ENCODE results near the gene ZNF343. TPM values are rescaled to one million over a fixed set of nuclear protein-coding genes. Genes with fewer than 3 reads are reported as not detected.
A peak's percentile ranks its signal among the peaks of the same experiment; 100 is the strongest.
"Not testable (repeated sequence)": the region's sequence is repeated elsewhere in the genome, so short reads cannot be mapped to it uniquely, and the experiment has no call there.

Gene ZNF343
- total RNA-seq, 2 experiments from 2014 or later, result 5.0 to 5.1 TPM

DNA sequence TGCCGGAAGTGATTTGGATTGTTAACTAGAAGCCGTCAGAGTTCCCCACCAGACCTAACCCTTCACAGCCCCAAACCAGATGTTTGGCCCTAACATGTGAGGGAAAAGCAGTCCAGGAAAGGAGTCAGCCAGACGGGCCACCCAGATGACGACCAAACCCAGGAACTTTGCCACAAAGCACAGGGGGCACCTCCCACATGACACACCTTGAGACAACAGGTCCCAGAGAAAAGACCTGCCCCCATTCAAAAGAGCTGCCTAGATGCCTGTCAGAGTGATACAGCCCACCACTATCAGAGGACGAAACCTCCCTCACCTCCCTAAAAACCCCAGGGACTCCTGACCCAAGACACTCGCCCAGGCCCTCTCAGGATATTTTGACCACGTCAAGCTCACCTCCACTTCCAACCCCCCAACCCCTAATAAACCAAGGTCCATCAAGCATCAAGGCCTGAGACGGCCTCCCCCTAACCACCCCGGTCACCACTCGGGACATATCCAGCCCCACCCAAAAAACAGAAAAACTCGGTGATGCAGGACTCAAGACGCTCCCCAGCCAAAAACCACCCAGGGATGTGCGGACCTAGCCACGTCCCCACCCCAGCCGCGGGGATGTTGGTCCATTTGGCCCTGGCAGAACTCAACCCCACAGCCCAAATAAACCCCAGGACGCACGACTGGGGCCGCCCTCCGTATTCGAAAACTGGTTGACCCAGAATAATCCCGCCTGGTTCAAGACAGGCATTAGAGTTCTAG is 662 bp downstream of the ZNF343 start:
- peak overlapping the region; percentile 99 for H3K4me3 Mint-ChIP-seq

DNA sequence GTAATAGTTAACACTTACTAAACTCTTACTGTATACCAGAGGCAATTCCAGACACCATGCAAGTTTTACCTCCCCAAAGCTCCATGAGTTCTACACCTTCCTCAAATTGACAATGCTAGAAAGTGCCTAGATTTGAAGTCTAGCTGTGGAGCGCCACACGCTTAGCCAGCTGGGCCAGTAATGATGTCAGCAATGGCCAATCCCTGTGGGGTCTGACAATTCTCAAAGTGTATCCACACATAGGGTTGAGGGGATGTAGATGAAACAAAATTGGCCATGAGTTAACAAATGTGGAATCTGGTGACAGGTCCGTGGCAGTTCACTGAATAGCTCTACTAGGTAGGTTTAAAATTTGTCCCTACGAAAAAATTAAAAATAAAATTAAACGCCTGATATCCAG is 1.3 kb downstream of the ZNF343 start:
- peaks cover 15% of the 10 kb centered on the region for H3K27me3 Mint-ChIP-seq
- peak overlapping the region; percentile 99 for H3K4me3 Mint-ChIP-seq
- DNase-seq (no peak), ATAC-seq (ENCODE audit: poor library complexity) (no peak)
- peaks cover 35% of the 10 kb centered on the region for H3K4me1 Mint-ChIP-seq (ENCODE audit: low read depth)
- ChIA-PET POLR2A (interaction anchor here (1.7 to 3.6 kb wide), 3 partner anchors 14 to 38 kb away, joined by 4 to 38 read pairs (median 7); partner anchors contain the start of gene SNRPB), CTCF (interaction anchor here (2.8 to 3.3 kb wide), 2 partner anchors 14 to 17 kb away, joined by 23 to 26 read pairs; no protein-coding TSS in a partner anchor)
- peaks cover 21% of the 10 kb centered on the region for H3K4me1 ChIP-seq (ENCODE audit: insufficient read depth, low read length)
- H3K27ac ChIP-seq (ENCODE audit: low read depth in 1 of 2, low read length in 2 of 2), result no peak overlapping the region
- H3K4me3 ChIP-seq (ENCODE audit: low read length), result no peak overlapping the region
- peaks cover 7% of the 10 kb centered on the region for H3K36me3 Mint-ChIP-seq (ENCODE audit: low read depth)
- no peaks in the 10 kb centered on the region for H3K9me3 Mint-ChIP-seq
- TF ChIP-seq, protein P1, sequence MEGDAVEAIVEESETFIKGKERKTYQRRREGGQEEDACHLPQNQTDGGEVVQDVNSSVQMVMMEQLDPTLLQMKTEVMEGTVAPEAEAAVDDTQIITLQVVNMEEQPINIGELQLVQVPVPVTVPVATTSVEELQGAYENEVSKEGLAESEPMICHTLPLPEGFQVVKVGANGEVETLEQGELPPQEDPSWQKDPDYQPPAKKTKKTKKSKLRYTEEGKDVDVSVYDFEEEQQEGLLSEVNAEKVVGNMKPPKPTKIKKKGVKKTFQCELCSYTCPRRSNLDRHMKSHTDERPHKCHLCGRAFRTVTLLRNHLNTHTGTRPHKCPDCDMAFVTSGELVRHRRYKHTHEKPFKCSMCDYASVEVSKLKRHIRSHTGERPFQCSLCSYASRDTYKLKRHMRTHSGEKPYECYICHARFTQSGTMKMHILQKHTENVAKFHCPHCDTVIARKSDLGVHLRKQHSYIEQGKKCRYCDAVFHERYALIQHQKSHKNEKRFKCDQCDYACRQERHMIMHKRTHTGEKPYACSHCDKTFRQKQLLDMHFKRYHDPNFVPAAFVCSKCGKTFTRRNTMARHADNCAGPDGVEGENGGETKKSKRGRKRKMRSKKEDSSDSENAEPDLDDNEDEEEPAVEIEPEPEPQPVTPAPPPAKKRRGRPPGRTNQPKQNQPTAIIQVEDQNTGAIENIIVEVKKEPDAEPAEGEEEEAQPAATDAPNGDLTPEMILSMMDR (IDR thresholded peaks at IDR 0.05), result no peak
- H3K9me3 ChIP-seq (ENCODE audit: control insufficient read depth in 1 of 2, insufficient read depth in 1 of 2, low read length in 2 of 2), result no peaks in the 10 kb centered on the region
- intact Hi-C loops (cut with DNase I, micrococcal nuclease), result no loop called here
- H3K36me3 ChIP-seq (ENCODE audit: insufficient read depth, low read length), result no peaks in the 10 kb centered on the region
- peaks cover 0 to 6% of the 10 kb centered on the region in 2 experiments for H3K27me3 ChIP-seq (ENCODE audit: control insufficient read depth in 1 of 2, insufficient read depth in 2 of 2, low read length in 2 of 2)
- peak overlapping the region; percentile 81 for H3K27ac Mint-ChIP-seq

More for the DNA sequence above, 662 bp downstream of the ZNF343 start:
- ATAC-seq (ENCODE audit: poor library complexity) (no peak), DNase-seq (no peak)
- Mint-ChIP-seq H3K9me3 (no peaks in the 10 kb centered on the region), H3K27ac (peak overlapping the region; percentile 81), H3K27me3 (peaks cover 17% of the 10 kb centered on the region), H3K4me1 (ENCODE audit: low read depth) (peaks cover 31% of the 10 kb centered on the region), H3K36me3 (ENCODE audit: low read depth) (peaks cover 7% of the 10 kb centered on the region)
- TF ChIP-seq, protein P1 (IDR thresholded peaks at IDR 0.05), result no peak
- Histone ChIP-seq H3K4me3 (ENCODE audit: low read length) (peak overlapping the region; percentile 90), H3K27ac (ENCODE audit: low read depth in 1 of 2, low read length in 2 of 2) (no peak overlapping the region), H3K36me3 (ENCODE audit: insufficient read depth, low read length) (no peaks in the 10 kb centered on the region), H3K4me1 (ENCODE audit: insufficient read depth, low read length) (peaks cover 21% of the 10 kb centered on the region), H3K9me3 (ENCODE audit: control insufficient read depth in 1 of 2, insufficient read depth in 1 of 2, low read length in 2 of 2) (no peaks in the 10 kb centered on the region), H3K27me3 (ENCODE audit: control insufficient read depth in 1 of 2, insufficient read depth in 2 of 2, low read length in 2 of 2) (peaks cover 0 to 10% of the 10 kb centered on the region in 2 experiments)
- CTCF ChIA-PET, result interaction anchor here (2.8 to 3.3 kb wide), 2 partner anchors 13 to 16 kb away, joined by 23 to 26 read pairs; no protein-coding TSS in a partner anchor
- POLR2A ChIA-PET, result interaction anchor here (1.7 to 3.6 kb wide), 3 partner anchors 14 to 38 kb away, joined by 4 to 38 read pairs (median 7); partner anchors contain the start of gene SNRPB
- intact Hi-C loops (cut with DNase I, micrococcal nuclease), result loop anchor here (2.0 kb wide), 2 partner anchors 17 to 405 kb away; no protein-coding TSS in a partner anchor

DNA sequence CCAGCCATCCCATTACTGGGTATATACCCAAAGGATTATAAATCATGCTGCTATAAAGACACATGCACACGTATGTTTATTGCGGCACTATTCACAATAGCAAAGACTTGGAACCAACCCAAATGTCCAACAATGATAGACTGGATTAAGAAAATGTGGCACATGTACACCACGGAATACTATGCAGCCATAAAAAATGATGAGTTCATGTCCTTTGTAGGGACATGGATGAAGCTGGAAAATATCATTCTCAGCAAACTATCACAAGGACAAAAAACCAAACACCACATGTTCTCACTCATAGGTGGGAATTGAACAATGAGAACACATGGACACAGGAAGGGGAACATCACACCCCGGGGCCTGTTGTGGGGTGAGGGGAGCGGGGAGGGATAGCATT is 2.3 kb downstream of the ZNF343 start:
- H3K27me3 Mint-ChIP-seq; H3K36me3 Mint-ChIP-seq (ENCODE audit: low read depth); H3K4me3 Mint-ChIP-seq; H3K27ac Mint-ChIP-seq; H3K4me3 ChIP-seq (ENCODE audit: low read length); ATAC-seq (ENCODE audit: poor library complexity); H3K9me3 Mint-ChIP-seq; H3K36me3 ChIP-seq (ENCODE audit: insufficient read depth, low read length); POLR2A ChIA-PET; H3K9me3 ChIP-seq (ENCODE audit: control insufficient read depth in 1 of 2, insufficient read depth in 1 of 2, low read length in 2 of 2); DNase-seq; CTCF ChIA-PET; H3K27me3 ChIP-seq (ENCODE audit: control insufficient read depth in 1 of 2, insufficient read depth in 2 of 2, low read length in 2 of 2); H3K27ac ChIP-seq (ENCODE audit: low read depth in 1 of 2, low read length in 2 of 2); intact Hi-C loops (cut with DNase I, micrococcal nuclease): not testable (repeated sequence)
- H3K4me1 Mint-ChIP-seq (ENCODE audit: low read depth), result peaks cover 35% of the 10 kb centered on the region
- peaks cover 21% of the 10 kb centered on the region for H3K4me1 ChIP-seq (ENCODE audit: insufficient read depth, low read length)

DNA sequence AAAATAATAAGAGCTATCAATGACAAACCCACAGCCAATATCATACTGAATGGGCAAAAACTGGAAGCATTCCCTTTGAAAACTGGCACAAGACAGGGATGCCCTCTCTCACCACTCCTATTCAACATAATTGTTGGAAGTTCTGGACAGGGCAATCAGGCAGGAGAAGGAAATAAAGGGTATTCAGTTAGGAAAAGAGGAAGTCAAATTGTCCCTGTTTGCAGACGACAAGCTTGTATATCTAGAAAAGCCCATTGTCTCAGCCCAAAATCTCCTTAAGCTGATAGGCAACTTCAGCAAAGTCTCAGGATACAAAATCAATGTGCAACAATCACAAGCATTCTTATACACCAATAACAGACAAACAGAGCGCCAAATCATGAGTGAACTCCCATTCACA is 3.9 kb downstream of the ZNF343 start:
- H3K36me3 ChIP-seq (ENCODE audit: insufficient read depth, low read length); intact Hi-C loops (cut with DNase I, micrococcal nuclease); H3K27ac ChIP-seq (ENCODE audit: low read depth in 1 of 2, low read length in 2 of 2); H3K9me3 Mint-ChIP-seq; H3K27me3 ChIP-seq (ENCODE audit: control insufficient read depth in 1 of 2, insufficient read depth in 2 of 2, low read length in 2 of 2); H3K4me3 Mint-ChIP-seq; H3K4me3 ChIP-seq (ENCODE audit: low read length); ATAC-seq (ENCODE audit: poor library complexity); H3K27me3 Mint-ChIP-seq; H3K9me3 ChIP-seq (ENCODE audit: control insufficient read depth in 1 of 2, insufficient read depth in 1 of 2, low read length in 2 of 2); DNase-seq; POLR2A ChIA-PET; H3K27ac Mint-ChIP-seq: not testable (repeated sequence)
- H3K36me3 Mint-ChIP-seq (ENCODE audit: low read depth), result peaks cover 19% of the 10 kb centered on the region
- CTCF ChIA-PET, result interaction anchor here (0.6 kb wide), 1 partner anchor 20 kb away, joined by 3 read pairs; no protein-coding TSS in a partner anchor
- peaks cover 35% of the 10 kb centered on the region for H3K4me1 Mint-ChIP-seq (ENCODE audit: low read depth)
- H3K4me1 ChIP-seq (ENCODE audit: insufficient read depth, low read length), result peaks cover 21% of the 10 kb centered on the region

DNA sequence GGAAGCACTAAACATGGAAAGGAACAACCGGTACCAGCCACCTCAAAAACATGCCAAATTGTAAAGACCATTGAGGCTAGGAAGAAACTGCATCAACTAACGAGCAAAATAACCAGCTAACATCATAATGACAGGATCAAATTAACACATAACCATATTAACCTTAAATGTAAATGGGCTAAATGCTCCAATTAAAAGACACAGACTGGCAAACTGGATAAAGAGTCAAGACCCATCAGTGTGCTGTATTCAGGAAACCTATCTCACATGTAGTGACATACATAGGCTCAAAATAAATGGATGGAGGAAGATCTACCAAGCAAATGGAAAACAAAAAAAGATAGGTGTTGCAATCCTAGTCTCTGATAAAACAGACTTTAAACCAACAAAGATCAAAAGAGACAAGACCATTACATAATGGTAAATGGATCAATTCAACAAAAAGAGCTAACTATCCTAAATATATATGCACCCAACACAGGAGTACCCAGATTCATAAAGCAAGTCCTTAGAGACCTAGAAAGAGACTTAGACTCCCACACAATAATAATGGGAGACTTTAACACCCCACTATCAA is 5.8 kb downstream of the ZNF343 start:
- peaks cover 29% of the 10 kb centered on the region for H3K36me3 Mint-ChIP-seq (ENCODE audit: low read depth)
- CTCF ChIA-PET; intact Hi-C loops (cut with DNase I, micrococcal nuclease): not testable (repeated sequence)

More for the DNA sequence above, 5.8 kb downstream of the ZNF343 start:
- ATAC-seq (ENCODE audit: poor library complexity); H3K9me3 Mint-ChIP-seq; H3K4me3 ChIP-seq (ENCODE audit: low read length); POLR2A ChIA-PET; H3K27ac ChIP-seq (ENCODE audit: low read depth in 1 of 2, low read length in 2 of 2); H3K4me1 ChIP-seq (ENCODE audit: insufficient read depth, low read length); H3K27me3 Mint-ChIP-seq; H3K9me3 ChIP-seq (ENCODE audit: control insufficient read depth in 1 of 2, insufficient read depth in 1 of 2, low read length in 2 of 2); H3K4me3 Mint-ChIP-seq; DNase-seq; H3K27ac Mint-ChIP-seq; H3K27me3 ChIP-seq (ENCODE audit: control insufficient read depth in 1 of 2, insufficient read depth in 2 of 2, low read length in 2 of 2): not testable (repeated sequence)
- H3K4me1 Mint-ChIP-seq (ENCODE audit: low read depth), result peaks cover 21% of the 10 kb centered on the region
- H3K36me3 ChIP-seq (ENCODE audit: insufficient read depth, low read length), result peaks cover 19% of the 10 kb centered on the region

All from CD4-positive, alpha-beta T cell (primary cell).